ENCODE results near the gene RAP1GDS1.

DNA sequence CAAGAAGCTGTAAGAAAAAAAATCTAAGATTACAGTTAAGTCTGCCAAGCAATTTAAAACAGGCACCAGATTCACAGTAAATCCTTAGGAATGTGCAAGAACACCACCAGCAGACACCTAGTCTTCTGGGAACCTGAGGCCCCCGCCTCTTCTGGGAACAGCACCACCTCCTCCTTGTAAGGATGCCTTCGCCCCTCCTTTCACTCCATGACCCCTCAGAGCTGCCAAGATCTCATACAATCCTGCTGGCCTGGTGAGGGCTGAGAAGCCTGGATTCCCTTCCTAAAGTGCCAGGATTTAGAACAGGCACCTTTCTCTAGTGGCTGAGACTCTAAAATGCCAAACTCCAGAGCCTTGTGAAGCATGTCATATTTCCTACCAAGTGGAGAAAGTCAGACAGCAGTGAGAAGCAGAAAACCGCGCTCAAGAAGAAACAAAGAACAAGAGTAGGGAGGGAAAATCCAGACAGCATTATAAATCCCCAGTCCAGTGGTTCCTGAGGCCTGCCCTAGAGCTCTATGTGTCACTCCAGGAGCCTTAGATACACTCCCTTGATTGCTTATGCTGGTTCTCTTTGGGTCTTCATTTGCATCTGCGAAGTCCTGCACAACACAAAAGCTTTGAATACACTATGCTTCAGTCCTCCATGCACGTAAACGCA lies 230.8 kb downstream of the RAP1GDS1 start:
- TF ChIP-seq, protein P1, sequence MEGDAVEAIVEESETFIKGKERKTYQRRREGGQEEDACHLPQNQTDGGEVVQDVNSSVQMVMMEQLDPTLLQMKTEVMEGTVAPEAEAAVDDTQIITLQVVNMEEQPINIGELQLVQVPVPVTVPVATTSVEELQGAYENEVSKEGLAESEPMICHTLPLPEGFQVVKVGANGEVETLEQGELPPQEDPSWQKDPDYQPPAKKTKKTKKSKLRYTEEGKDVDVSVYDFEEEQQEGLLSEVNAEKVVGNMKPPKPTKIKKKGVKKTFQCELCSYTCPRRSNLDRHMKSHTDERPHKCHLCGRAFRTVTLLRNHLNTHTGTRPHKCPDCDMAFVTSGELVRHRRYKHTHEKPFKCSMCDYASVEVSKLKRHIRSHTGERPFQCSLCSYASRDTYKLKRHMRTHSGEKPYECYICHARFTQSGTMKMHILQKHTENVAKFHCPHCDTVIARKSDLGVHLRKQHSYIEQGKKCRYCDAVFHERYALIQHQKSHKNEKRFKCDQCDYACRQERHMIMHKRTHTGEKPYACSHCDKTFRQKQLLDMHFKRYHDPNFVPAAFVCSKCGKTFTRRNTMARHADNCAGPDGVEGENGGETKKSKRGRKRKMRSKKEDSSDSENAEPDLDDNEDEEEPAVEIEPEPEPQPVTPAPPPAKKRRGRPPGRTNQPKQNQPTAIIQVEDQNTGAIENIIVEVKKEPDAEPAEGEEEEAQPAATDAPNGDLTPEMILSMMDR (conservative IDR thresholded peaks at IDR 0.05 in 1 of 2, IDR thresholded peaks at IDR 0.05 in 1 of 2; ENCODE audit: extremely low read depth in 1 of 2, insufficient read depth in 1 of 2, low read depth in 1 of 2, low read length in 2 of 2): no peak
- no peak for TF ChIP-seq EZH2 (IDR thresholded peaks at IDR 0.05; ENCODE audit: borderline replicate concordance, low read length)

Data from mammary epithelial cell (primary cell).